GM21515 (cell line): ENCODE data around the gene OPTC.
"Not testable (repeated sequence)": the region's sequence is repeated elsewhere in the genome, so short reads cannot be mapped to it uniquely, and the experiment has no call there.

Experiments used
- ATAC-seq: cut with Tn5 transposase; IDR thresholded peaks from one replicate; pipeline ENCODE4 v1.9.1; 2021; ENCODE audit not compliant: unreplicated experiment

The OPTC gene, protein sequence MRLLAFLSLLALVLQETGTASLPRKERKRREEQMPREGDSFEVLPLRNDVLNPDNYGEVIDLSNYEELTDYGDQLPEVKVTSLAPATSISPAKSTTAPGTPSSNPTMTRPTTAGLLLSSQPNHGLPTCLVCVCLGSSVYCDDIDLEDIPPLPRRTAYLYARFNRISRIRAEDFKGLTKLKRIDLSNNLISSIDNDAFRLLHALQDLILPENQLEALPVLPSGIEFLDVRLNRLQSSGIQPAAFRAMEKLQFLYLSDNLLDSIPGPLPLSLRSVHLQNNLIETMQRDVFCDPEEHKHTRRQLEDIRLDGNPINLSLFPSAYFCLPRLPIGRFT

DNA sequence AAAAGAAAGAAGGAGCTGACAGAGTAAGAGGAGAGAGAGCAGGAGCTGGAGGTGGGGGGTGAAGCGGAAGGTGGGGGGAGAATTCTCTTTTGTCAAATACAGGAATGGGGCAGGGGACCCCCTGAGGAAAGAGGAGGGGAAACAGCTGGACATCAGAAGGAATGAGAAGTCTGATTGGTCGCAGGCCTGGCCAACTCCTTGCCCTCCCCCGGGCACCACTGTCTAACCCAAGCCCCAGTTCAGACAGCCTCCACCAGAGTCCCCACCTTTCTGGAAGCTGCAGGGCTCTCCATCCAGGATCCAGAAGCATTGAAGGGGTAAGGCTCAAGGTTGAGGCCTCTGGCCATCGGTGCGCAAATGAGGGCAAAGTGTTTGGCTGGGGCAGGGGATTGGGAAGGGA is at the start of gene OPTC:
OPTC (plus strand) TSS at position 253 of the 400 bp plus-strand sequence. CDS start 1,853 bp downstream, outside the sequence.
- no peak for ATAC-seq

DNA sequence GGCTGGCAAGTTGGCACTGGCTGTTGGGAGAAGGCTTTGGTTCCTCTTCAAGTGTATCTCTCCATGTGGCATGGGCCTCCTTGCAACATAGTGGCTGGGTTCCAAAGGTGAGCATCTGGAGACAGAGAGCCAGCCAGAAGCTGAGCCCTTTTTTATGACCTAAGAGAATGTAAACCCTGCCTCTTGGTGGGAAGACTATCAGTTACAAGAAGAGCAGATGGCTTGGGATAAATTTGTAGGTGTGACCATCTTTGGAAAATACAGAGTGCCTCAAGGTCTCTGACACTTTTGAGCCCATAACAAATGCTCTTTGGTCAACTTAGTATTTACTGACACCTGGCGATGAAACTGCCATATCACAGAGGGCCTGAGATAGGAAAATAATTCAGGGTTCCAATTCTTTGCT is 49.8 kb upstream of the OPTC start:
- no peak for ATAC-seq

DNA sequence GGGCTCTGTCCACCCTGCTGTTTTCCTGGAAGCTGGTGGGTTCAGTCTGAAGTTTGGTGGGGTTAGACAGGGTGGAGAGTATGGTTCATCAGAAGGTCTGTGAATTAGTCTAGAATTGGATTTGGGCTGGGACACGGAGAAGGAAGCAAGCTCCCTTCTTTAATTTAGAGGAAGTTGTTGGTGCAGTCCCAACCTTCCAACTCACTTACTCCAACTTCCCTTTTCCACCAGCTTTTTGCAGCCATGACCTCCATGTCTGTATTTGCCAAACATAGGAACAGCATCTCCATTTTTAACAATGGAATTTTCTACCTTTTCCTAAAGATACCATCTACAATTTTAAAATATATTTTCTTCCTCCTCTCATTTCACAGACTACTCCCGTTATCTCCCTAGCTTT is 46.8 kb upstream of the OPTC start:
- ATAC-seq = no peak

DNA sequence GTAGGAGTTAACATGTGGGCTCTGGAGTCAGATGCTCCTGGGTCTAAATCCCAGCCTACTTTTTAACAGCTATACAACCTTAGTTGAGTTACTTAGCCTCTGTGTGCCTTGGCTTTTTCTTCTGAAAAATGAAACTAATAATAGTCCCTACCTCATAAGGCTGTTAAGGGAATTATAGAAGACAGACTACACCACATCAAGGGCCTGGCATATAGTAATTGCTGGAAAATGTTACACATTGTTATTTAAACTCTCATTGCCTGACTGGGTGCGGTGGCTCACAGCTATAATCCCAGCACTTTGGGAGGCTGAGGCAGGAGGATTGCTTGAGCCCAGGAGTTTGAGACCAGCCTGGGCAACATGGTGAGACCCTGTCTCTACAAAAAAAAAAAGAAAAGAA is 46.4 kb upstream of the OPTC start:
- ATAC-seq = not testable (repeated sequence)

DNA sequence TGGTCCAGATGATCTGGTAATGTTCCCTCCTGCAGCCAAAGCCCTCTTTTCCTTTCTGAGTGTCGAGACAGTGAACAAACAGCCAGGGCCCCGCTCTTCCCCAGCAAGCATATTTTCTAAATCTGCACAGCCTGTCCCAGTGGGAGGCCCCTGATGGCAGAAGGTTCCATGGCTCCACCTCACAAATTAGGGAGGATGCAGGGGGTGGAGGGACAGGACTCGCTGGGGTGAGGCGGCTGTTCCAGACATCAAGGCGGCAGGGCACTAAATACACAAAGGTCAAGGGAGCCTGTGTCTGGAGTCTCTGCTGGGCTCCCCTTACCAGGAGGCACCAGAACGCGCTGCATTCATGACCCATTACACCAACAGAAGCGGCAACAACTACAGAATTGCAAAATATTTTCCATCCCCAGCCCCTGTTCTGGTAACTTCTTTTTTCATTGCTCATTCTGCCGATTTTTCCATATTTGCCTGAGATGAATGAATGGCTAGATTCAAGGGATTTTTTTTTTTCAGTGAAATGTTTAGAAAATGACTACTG is 45.4 kb upstream of the OPTC start:
- no peak for ATAC-seq

DNA sequence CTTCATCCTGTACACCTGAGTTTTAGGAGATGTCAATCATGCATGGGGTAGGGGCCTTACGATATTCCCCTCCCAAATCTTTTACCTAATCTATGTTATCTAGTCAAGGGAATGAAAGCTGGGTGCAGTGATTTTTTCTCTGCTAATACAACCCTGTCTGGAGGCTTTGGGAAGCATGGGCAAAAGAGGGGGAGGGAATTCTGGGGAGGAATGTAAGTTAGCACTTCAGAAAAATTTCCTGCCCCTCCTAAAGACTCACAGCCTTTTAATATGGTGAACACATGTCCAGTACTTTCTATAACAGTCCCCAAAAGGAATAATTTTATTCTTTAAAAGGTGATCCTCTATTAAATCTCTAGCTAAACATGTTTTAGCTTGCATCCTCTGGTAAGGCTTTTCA is 44.0 kb upstream of the OPTC start:
- no peak for ATAC-seq

DNA sequence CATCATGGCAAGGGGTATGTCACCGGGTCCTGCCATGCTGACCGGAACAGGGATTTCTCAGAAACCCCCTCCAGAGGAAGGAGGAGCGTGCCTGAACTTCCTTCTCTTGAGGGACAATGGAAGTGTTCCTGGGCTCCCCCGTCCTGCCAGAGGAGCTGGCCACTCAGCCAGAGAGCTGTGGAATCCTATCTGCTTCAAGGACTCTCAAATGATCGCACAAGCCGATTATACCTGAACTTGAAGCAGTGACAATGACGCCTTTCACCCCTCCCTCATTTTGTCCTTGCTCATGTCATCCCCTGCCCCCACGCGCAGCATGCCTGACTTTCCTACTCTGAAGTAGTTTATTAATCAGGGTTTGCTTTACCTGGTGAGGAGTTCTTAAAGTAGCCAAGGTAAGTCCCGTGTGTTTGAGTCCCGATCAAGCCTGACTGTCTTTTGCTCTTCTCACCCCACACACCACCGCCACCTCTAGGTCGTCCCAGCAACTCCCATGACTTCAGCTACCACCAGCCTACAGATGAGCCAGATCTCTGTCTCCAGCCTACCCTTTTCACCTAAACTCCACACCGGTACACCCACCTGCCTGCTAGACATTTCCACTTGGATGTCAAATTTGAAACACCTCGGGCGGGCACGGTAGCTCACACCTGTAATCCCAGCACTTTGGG is 43.3 kb upstream of the OPTC start:
- ATAC-seq = no peak

DNA sequence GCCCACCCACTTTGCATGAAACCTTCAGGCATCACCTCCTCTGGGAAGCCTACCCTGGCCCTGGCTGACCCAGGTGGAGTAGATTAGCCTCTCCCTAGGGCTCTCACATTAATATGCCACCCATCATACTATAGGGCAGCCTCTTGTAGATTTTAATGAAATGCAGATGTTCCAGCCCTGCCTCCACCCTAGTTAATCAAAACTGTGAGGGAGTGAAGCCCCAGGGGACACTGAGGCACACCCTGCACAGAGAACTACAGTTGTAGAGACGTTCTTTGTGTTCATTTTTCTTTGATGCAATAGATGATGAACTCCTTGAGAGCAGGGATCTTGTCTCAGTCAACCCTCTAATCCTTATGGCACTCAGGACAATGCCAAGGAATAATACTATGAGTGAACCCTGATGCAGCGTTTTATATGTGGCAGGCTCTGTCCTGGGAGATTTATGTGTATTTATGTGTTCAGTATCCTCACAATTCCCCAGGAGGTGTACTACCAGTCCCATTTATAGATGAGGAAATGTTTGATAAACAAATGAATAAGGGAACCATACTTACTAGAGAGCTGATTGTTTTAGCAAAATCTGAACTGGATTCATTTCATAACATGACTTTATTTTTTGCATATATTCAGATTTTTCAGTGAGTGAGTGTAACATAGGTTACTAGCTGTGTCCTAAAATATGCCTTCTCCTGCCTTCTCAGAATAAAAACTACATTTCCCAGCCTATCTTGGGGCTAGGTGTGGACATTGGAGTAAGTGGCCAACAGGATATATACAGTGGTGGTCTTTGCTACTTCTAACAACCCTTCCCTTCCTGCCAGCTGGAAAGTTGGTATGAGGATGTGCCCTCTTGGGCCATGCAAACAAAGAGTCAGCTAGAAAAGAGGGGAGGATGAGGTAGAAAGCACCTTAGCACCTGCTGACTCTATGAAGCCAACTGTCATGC is 41.8 kb upstream of the OPTC start:
- ATAC-seq = no peak

DNA sequence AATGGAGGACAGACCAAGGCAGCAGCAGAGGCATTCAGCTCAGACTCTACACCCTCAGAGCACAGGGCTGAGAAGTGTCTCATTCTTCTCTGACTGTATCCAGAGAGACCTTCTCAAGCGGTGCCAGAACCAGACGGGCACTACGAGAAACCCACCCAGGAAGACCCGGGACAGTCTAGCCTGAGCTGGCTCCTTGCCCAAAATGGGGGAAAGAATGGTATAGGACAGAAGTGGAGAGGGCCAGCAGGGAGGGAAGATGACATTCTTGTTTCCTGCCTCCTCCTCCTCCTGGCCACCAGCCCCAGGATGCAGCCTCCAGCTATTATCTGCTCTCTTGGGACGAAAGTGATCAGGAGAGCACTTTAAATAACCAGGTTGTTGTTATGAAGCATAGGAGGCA is 40.9 kb upstream of the OPTC start:
- no peak for ATAC-seq

DNA sequence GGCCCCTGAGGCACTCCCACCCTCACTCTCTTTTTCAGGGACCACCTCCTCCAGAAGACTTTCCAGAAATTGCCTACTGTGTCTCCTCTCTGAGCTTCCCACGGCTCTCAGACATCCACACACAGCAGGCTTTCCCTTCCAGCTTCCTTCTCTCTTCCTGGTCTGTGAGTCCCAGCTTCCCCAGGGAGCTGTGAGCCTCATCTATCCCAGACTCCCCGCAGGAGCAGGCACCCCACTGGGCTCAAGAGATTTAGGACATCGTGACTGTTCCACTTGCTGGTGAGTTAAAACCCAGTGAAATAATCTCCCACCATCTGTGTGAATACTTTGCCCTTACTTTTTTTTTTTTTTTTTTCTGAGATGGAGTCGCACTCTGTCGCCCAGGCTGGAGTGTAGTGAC is 40.3 kb upstream of the OPTC start:
- ATAC-seq = no peak

DNA sequence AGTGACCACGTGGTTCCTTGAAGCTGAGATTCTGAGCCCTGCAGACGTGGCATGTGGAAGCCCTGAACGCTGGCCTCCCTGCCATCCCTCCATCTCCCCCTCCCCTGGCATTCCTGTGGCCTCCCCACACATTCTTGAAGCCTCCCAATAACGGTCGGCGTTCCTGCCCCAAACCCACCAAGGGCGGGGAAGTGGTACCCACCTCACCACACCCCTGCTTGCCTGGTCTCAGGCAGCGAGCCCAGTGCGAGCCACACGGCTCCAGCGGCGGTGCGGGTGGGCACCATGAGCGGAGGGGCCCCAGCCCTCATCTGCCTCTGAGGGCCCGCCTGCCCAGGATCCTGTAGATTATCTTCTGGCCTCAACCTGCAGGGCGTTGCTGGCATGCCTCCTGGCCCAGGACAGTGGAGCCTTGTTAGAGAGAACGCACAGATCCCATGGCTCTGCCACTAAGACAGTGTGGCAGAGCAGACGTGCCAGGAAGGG is 38.9 kb upstream of the OPTC start:
- no peak for ATAC-seq

DNA sequence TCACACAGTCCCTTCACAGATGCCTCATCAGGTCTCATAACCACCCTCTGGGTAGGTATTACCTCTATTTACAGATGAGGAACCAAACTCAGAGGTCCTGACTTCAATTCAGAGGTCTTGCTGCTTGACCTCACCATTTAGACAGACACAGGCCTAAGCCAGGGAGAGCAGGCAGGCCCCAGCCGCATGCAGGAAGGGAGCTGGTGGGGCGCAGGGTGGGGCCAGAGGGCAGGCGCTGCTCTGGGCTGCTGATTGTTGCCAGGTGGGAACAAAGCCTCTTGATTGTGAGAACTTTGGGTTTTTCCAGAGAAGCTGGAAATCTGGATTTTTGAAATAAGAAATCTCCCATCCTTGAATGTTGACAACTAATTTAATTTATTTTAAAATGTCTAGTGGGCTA is 38.2 kb upstream of the OPTC start:
- ATAC-seq = no peak

DNA sequence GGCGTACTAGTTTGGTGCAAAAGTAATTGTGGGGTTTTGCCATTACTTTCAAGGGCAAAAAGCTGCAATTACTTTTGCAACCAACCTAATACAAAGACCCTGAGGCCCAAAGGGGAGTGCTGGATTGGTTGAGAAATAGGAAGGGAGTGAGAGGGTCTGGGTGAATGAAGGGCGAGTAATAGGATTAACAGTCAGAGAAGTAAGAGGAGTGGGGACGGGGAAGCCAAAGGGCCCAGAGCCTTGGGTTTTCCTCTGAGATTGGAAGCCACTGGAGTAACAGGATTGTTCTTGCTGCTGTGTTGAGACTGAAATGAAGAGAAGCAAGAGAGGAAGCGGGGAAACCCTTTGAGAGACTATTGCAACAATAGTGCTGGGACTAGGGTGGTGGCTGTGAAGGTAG is 37.4 kb upstream of the OPTC start:
- ATAC-seq = no peak

DNA sequence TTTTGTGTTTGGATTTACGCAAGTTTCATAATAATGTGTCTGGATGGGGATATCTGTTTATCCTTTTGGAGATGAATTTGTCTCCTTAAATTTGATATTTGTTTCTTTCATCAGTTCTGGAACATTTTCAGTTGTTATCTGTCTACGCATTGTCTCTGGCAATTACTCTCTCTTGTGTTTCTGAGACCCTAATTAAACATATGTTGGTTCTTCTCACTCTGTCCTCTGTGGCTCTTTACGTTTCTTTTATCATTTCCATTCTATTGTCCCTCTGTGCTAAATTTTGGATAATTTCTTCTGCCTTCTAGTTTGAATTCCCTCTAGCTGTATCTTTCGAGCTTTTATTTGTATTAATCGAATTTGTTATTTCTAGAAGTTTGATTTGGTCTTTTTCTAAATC is 35.9 kb upstream of the OPTC start:
- no peak for ATAC-seq

DNA sequence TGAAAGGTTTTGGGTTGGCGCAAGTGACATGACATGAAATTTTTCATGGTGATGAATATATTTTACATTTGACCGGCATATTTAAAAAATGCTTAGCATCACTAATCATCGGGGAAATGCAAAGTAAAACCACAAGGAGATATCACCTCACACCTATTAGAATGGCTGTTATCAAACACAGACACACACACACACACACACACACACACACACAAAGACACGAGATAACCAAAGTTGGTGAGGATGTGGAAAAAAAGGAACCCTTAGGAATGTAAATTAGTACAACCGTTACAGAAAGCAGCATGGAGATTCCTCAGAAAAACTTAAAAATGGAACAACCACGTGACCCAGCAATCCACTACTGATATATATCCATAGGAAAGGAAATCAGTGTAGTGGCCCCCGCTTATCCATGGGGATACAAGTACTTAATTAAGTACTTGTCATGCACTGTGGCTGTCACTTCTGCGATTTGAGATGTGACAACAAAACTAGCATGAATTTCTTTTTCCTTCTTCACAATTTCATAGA is 34.2 kb upstream of the OPTC start:
- ATAC-seq = no peak

DNA sequence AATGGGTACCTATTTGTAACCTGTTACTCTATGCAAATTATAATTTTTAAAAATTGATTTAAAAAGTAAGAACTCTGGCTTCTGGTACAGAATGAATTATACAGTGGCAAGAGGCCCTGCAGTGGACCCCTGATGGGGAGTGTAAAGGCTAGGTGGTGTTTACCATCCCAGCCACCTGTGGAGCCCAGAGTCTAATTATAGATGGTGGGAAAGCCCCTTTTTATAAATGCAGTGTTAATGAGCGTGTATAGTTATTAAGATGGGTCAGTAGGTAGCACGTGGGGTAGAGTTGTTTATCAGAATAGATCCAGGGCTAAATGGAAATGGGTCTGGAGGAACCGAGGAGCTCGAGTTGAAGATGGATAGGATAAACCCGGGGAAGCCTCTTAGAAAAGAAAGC is 32.2 kb upstream of the OPTC start:
- ATAC-seq = no peak

DNA sequence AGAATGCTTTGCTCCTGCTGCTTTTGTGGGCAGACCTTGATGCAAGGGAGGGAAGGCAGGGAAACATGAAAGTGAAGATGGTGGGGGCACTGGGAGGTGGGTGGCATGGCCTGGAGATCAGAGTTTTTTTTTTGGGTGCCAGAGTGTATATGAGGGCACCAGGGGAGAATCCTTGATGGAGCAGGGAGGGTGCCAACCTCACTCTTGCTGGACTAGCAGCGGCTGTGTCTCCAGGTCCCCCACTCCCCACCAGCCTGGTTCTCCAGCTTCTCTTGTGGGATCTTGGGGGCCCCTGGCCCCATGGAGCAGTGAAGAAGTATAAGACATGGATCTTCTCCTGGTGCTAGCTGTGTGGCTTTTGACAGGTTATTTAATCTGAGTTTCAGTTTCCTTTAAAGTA is 31.8 kb upstream of the OPTC start:
- no peak for ATAC-seq

DNA sequence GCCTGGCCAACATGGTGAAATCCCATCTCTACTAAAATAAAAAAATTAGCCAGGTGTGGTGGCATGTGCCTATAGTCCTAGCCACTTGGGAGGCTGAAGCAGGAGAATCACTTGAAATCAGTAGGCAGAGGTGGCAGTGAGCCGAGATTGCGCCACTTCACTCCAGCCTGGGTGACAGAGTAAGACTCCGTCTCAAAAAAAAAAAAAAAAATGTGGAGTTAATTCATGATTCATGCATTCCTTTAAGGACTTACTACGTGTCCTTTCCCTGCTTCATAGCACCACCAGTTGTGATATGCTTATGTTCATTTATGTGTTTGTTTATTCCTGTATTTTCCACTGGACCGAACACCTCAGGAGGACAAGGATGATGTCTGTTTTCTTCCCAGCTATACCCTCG is 31.1 kb upstream of the OPTC start:
- no peak for ATAC-seq

DNA sequence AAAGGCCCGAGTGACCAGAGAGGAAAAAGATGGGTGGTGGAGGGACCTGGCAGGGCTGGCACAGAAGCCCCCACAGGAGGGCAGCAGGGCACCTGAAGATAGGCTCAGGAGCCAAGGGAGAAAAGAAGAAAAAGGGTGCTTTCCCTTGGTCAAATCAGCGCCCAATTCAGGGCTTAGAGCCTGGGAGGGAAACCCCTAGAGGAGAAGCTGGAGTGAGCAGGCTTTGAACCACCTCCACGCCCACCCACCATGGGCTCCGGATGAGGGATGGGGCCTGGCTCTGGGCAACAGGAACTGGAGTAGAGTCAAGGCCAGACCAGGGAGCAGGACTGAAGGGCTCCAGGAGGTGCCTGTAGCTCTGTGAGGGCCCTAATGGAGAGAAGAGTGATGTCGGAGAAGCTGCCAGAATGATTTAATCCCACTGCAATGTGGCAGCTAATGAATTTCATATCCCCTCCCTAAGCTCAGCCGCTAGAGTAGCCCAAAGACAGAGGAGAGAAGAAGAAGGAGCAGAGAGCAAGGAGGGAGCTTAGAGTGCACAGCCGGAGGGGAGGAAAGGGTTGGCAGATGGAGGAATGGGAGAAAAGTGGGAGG is 30.4 kb upstream of the OPTC start:
- ATAC-seq = no peak

DNA sequence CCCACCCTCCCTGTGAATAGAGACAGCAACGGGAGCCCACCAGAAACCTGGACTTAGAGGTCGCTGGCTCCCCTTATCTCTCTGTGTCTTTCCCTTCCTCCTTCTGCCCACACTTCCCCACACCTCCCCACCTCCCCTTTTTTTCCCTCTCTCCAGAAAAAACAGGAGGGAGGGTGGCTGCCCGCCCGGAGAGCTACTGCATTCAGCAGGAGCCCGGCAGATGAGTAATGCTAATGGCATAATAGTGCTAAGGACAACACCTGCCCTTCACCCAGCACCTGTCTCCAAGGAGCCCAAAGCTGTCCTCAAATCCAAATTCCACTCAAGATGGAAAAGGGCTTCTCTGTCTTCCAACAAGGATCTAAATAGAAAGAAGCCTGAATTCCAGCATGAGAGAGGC is 29.7 kb upstream of the OPTC start:
- ATAC-seq = no peak

DNA sequence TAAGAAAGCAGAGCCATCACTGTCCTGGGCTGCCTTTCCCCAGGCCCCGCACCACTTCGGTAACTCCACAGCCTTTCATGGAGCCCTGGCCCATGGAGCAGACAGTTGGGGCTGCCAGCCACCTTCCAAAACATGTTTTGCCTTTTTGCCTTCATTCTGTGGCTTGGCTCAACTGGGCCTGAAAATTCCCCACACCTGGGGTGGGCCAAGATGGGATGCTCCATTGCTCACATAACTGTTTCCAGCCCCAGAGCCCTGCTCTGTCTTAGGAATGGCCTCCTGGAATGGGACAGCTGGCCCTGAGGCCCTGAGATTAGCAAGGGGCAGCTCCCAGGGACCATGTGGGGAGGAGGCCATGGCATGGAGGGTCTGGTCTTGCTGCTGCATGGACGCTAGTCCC is 29.2 kb upstream of the OPTC start:
- ATAC-seq = no peak
